ENCODE results near the gene UNC79.

UNC79 gene

DNA sequence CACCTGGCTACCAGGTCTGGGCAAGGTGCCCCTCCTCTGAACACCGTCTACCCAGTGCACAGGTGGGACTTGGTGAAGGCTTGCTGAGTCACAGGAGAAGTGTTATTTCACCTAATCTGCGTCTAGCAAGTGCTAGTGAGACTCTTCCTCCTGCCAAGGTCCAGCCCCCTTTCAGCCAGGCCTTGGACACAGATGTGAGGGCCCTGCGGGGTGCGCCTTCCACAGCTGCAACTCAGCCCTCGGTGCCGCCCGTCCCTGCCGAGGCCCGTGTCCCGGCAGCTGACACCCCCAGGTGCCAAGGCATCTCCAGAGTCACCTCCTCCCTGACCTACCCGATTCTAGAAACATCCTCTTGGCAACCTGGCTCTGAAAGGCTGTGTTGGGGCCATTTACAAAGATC lies 302.5 kb downstream of the UNC79 start:
- no peak for DNase-seq

DNA sequence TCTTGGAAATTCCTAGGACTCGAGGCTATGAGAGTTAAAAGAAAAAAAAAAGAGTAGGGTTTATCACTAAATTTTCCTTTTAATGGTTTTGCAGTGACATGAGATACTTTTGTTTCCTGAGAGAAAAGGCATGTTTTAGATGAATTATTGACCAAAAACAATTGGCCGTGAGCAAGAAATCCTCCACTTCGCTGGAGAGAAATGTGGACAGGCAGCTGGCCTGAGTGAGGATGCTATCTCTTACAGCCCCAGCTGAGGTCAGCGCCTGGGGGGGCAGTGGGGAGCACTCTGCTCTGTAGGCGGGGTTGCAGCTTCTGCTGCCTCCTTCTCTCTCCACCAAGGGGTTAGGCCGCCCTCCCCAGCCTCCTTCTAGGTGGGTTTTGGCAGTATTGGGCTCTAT lies 302.9 kb downstream of the UNC79 start:
- DNase-seq, result no peak

DNA sequence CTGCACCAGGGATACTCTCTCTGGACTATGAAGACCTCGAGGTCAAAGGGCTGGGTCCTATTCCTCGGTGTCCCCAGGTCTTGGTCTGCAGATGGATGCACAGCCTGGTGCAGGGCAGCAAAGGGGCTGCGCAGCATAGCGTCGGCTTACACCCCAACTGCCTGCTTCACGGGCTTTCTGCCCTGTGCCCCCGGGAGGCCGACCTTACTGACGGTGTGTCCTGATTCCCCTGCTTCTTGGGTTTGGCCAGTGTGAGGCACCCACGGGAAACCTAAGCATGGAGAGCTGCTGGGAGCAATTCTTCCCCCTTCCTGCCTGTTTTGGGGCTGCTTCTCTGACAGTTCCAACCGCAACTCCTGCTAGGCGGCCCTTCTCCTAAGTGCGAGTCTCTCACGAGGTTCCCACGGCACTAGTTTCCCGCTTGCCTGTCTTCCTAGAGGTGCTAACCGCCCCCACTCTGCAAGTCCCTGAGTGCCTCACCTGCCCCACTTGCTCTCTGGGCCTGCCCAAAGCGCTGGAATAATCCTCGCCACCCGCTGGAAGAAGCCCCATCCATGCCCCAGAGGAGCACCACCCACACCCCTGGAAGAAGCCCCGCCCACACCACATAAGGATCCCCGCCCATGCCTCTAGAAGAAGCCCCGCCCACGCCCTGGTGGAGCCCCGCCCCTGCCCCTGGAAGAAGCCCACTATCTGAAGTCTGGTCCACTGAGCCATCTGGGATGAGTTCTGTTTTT lies 303.5 kb downstream of the UNC79 start:
- no peak for DNase-seq

DNA sequence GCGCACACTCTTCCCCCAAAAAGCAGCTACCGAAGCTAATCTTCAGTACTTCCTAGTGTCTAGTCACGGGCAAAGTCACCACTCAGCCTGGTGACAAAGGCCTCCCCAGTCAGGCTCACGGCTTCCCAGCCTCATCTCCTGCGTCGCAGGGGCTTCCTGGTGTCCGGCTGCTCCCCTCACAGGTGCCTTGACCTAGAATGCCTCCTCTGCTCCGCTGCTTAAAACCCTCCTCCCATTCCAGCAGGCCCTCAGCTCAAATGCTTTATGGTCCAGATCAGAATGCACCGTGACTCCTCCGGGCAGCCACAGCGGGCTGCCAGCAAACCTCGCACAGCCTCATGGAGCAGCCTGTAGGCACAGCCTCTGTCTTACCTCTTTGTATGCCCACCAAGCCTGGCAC lies 304.5 kb downstream of the UNC79 start:
- DNase-seq, result no peak

DNA sequence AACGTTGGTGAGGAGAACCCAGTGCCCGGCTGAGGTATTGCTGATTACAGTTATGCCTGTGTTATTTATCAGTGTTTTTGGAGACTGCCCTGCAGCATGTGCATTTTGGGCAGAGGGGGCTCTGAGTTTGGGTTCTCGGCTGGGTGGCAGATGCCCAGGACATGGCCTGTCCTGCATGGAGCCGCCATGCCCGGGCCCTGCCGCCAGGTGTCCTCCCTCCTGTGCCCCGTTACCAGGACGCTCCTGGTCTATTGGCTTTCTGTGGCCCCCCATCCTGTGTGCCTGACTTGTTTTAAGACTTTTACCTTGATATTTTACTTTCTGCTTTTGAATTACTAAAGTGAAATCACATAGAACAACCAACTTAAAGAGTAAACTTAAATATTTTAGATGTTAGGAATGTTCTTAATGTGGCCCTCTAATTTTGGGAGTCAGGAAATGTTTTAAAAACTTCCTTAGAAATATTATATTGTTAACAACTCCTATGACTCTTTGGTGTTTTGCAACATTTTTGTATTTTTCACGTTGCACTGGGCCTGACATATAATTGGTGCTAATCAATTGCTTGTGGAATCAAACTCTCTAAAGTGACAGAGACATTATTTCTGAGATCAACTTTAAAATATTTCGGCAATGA lies 305.8 kb downstream of the UNC79 start:
- no peak for DNase-seq

DNA sequence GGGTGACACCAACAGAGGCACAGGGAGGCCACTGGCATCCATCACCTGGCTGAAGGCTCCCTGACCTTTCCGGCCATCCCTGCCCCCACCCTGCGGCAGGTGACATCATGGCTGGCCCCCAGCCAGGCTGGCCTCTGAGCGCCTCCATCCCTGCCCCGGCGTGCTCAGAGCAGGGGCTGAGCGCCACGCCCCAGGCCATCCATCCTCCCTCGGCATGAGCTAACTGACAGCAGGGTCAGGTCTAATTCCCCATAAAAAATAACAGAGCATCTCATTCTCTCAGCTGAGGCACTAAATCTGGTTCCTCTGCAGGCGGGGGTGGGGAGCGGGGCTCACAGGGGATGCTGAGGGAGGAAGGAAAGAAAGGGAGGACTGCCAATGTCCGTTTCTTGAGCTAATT lies 306.9 kb downstream of the UNC79 start:
- DNase-seq, result no peak

DNA sequence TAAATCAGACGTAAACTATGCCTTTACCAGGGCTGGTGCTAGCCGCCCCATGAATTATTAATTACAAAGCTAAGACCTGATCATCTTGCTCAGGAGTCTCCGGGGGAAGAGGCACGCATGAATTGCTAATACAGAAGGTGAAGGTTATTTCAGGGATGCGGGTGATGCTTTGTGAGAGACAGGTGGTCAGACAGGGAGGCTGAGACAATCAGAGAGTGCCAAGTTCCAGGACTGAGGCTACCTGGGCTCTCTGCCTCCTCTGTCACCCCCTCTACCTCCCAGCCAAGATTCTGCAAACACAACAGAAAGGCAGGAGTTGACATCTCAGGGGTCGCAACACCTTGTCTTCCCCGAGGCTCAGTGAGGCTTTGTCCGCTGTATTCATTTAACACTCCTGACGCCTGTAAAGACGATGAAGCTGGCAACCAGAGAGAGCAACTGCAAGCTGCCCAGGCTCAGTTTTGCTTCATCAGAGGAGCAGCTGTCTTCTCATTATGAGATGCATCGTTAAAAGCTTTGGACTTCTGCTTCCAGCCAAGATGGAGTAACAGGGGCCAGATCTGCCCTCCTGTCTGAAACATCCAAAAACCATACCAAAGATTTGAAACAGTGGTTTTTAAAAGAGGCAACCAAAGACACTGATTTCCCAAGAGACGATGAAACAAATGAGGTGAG lies 311.0 kb downstream of the UNC79 start:
- no peak for DNase-seq

DNA sequence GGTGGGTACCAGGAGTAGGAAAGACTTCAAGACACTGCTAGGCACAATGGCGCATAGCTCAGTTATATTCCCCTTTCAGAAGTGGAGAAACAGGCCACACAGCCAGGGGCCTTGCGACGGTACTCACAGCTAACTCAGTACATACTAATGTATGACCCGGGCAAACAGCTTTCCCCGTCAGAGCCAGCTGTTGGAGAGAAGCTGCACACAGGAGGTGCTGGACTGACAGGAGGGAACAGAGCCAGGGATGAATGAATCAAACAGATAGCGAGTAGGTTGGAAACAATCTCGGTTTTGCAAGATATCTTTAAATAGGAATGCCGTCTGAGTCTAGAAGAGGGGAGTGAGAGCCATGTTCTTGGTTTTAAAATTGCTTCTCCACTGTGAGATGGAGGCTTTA lies 312.0 kb downstream of the UNC79 start:
- DNase-seq, result no peak

DNA sequence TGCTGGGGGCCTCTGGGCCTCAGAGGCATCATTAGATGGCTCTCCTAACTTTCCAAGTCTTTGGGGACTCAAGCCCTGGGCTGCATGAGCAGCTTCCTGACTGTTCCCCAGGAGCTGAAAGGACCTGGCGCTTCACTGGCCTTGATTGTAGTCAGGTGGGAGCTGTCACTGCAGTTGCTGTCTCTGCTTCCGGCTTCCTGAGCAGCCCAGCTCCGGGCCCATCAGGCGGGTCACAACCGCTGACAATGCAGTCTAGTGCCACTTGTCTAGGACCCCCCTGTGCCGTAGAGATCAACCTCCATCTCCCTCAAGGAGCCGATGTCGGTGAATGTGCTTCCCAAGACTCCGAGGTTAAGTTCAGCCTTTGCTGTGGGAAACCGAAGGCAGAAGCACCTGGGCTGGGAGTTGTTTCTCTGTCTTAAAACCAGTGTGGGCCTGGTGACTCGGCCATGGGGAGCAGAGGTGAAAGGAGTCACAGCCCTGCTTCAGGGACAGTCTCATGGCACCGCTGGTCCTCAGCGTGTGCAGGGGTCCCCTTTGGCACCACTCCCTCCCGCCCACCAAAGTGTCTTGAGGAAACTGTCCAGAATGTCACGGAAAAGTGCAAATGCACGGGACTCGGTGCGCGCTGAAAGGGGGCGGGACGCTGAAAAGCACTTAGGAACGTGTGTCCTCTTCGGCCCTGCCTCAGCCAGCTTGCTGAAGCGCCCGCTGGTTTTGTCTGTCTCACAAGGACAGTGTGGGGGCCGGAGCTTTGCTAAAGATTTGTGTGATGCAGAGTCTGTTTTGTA lies 312.7 kb downstream of the UNC79 start:
- DNase-seq, result no peak

DNA sequence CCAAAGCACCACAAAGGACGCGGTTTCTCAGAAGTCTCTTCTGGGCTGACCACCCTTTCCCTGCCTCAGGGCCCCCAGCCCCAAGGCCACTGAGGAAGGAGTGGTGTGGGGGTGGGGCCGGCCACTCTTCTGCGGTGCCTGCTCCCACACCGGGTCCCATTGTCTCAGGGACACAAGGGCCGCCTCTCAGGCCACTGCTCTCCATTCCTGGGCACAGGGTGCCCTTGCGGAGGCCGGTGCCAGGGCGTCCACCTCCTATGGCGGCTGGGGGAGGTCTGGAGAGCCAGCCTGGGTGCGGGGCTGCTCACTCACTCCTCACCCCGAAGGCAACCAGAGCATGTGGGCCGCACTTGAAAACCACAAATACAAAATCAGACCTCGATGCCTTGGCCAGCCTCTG lies 313.4 kb downstream of the UNC79 start:
- no peak for DNase-seq

DNA sequence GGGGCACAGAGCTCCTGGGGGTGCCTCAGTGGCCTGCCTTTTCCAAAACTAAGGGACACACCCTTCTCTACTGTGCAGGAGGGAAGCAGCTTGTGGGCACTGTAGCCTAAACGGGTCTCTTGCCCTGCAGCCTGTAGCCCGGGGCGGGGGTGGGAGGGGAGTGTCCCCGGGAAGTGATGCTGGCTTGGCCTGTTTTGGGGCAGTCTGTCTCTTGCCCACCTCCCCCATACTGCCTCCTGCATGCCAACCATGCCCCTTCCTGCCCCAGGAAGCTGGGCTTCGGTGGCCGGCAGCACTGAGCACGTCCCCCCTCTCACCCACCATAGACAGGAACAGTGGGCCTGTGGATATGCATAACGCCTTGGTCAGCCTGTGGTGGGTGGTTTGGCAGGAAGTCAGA lies 314.1 kb downstream of the UNC79 start:
- peak; percentile 40 for DNase-seq

DNA sequence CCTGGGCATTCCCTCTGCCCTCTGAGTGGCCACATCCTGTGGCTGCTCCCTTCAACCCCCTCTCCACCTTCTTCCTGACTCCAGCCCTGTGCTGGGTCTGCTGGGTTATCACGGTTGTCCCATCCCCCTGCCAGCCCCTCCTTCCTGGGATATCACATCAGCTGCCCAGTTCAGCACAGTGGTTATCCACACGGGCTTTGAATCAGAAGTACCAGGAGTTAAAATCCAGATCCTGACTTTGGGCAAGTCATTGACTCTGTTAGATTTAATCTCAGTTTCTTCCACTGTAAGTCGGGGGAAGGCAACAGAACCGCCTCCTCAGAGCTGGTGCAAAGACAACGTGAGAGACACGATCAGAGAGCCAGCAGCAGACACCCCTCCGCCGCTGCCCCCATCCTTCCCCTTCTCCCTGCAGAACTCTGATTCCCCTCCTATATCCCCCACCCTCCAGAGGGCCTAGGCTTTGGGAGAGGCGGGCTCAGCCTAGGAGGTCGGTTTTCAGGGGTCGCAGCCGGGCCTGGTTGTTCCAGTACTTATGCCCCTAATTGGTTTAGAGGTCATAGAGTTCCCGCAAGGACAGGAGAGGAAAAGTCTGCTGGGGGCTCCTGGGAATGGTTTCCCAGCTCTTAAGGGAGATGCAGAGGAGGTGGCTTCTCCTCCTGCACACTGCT lies 315.0 kb downstream of the UNC79 start:
- DNase-seq, result no peak

DNA sequence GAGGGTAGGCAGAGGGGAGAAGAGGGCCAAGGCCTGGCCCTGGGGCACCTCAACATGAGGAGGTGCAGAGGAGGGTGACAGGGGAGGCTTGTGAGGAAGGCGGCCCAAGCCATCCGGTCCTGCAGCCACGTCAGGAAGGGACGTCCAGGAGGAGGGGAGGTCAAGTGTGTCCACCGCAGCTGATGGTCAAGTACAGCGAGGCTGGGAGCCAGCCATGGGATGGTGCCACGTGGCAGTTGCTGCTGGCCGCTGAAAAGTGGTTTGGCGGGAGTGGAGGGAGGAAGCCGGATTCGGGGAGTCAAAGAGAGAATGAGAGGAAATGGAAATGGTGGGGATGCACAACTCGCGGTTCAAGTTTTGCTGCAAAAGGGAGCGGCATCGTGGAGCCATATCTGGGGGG lies 316.4 kb downstream of the UNC79 start:
- DNase-seq, result no peak

DNA sequence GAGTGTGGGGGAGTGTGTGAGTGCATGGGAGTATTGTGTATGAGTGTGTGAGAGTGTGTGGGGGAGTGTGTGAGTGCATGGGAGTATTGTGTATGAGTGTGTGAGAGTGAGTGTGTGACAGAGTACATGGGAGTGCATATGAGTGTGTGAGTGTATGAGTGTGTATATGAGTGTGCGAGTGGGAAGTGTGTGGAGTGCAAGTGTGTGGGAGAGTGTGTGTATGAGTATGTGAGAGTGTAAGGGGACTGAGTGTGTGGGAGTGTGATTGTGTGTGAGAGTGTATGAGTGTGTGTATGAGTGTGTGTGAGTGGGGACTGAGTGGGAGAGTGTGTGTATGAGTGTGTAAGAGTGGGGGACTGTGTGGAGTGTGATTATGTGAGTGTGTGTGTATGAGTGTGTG lies 316.8 kb downstream of the UNC79 start:
- DNase-seq, result no peak

DNA sequence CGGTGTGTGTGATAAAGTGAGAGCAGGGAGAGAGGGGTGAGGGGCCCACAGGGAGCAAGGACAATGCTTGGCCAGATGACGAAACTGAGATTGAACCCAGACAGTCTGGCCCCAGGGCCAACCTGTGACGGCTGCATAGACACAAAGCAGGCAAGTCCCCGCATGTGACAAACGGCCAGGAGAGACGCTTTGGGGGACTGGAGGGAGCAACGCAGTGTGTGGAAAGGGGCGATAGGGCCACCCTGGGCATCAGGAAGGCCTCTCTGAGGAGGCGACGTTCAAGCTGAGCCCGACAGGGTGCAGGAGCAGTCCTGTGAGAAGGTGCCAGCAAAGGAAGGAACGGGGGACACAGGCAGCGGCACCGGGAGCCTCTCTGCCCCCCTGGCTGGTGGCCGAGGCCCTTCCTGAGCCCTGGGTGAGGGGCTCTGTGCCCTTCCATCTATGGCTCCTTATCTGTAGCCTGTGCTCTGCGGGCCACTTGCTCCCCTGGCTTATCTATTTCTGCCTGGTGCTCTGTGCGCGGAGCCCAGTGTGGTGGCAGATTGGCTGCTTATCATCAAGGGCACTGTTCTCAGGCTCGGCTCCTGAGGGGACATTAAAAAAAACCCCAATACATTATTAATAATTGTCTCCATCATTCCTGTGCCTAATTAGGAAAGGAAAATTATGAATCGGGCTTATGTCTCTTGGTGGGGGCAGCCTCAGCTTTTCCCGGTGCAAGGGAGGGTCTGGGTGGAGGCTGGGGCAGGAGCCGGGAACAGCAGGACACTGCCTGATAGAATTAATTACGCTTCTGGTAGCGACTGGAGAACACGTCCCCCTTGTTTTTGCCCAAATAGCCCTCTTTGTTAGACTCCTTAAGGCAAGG lies 317.7 kb downstream of the UNC79 start:
- DNase-seq, result no peak

DNA sequence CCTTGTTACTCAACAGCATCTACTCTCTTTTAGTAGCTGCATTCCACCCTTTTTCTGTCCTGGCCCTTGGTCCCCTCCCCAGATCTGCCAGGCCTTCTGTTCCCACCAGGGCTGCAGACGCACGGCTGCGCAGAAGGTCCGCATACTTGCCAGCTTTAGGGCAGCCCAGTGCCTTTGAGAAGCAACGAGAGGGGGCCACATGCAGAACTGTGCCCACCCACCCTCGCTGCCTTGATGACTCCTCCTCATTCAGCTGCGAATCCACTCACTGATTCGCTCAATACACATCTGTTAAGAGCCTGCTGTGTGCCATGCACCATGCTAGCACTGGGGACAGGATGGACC lies 318.3 kb downstream of the UNC79 start:
- DNase-seq, result no peak

DNA sequence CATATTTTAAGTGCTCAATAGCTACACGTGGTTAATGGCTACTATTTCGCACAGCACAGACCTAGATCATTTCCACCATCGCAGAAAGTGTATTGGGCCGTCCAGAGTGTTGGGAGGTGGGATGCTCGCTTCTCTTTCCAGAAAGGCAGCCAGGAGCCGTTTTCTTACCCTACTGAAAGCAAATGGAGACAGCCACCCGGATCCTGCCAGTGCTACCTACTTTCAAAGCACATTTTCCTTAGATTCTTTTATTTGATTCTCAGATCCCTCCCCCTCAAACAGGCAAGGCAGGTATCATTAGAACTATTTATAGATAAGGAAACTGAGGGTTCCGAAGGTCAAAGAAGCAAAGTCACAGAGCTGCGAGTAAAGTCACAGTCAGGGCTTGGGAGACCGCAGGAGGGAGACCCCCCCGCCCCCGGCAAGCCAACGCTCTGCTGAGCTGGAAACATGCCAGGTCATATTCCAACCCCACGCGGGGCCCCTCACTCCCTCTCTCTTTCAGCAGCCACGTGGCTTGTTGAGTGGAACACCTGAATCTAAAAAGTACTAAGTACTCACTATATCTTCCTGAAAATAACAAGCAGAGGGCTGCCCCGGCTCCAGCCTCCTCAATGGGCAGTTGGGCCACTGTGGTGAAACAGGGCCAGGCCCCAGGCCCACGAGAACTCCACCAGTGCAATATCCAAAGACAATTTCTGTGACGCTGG lies 321.4 kb downstream of the UNC79 start:
- no peak for DNase-seq

DNA sequence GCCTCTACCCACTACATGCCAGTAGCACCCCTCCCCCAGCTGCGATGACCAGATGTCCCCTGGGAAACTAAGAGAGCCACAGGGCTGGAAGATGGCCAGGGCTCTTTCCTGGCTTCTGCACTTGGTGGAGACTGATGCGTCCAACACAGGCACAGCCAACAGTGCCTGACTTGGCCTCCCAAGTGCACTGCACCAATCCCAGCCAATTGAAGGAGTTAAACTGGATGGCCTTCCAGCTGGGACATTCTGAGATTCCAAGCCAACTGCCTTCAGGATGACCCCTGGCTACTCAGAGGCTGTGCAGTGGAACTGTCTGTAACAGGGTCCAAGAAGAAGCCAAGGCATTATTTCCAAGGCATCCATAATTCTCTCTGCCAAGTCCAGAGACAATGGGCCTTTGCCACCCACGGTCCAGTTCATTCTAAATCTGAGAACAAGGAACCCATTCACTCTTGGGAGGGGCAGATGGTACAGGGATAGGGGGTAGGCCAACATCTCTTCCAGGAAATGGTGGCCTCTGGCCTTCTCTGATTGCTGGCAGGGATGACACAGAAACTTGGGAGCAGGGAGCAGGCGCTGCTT lies 322.3 kb downstream of the UNC79 start:
- DNase-seq, result no peak

DNA sequence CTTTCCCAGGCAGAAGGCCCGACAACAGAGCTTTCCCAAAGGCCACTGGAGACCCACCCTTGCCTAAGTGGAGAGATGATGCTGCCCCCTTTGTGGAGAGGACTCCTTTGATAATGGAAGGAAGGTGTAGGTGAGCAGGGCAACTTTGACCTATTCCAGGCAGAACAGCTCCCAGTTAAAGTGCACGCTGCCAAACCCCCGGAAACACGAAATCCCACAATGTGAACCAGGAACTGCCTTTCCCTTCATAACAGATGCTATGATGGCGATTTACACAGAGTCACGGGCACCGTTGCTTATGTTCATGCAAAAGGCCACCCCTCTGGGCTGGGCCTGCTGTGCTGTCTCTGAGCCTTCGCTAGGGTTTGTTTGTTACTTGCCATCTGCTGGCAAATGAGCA lies 322.9 kb downstream of the UNC79 start:
- no peak for DNase-seq

DNA sequence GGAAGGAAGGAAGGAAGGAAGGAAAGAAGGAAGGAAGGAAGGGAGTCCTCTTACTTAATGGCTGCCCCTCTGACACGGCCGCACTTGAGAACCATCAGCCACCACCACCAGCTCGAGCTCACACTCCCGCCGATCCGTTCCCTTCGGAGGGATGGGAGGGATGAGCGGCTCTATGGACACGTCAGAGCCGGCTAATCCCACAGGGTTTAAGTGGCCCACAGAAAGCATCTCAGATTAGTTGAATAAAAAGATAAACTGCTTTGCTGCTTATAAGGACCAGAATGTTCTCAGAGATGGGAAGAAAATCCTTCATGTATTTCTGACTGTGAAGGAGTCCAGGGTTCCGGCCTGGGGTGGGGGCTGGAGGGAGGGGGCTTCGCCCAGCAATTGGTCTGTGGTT lies 326.5 kb downstream of the UNC79 start:
- no peak for DNase-seq
